HepG2 (cell line): ENCODE results near the gene PRMT7.

Experiments
- CTCF ChIP-seq: sonication (generic); formaldehyde crosslinking; IDR thresholded peaks from 2 replicates; pipeline ENCODE4 v1.5.0; 2020; ENCODE audit warnings: mild to moderate bottlenecking, missing genetic modification reagents, moderate library complexity
- EZH2 ChIP-seq: conservative IDR thresholded peaks from 2 replicates; pipeline ENCODE4 v1.6.1; 2012; ENCODE audit warnings: mild to moderate bottlenecking, low read depth, low read length, moderate library complexity
- NFE2L1 ChIP-seq: sonication (generic); formaldehyde crosslinking; IDR thresholded peaks from 2 replicates; pipeline ENCODE4 v1.4.0; 2020; ENCODE audit warnings: missing genetic modification reagents, mild to moderate bottlenecking, borderline replicate concordance
- POLR2AphosphoS5 ChIP-seq: IDR thresholded peaks from 2 replicates; pipeline ENCODE4 v1.6.1; 2012; ENCODE audit warnings: low read depth, low read length
- SMC3 ChIP-seq: IDR thresholded peaks from 2 replicates; pipeline ENCODE4 v1.6.1; 2011; ENCODE audit warnings: low read length, improper control_type of control experiment

GRCh38 chr16:68269793-68270192, 41.0 kb upstream of the PRMT7 start:
- TF ChIP-seq CTCF (CRISPR knock-in tag), result no peak
- TF ChIP-seq POLR2AphosphoS5, result no peak
- no peak for TF ChIP-seq NFE2L1 (CRISPR knock-in tag)
- no peak for TF ChIP-seq EZH2
- no peak for TF ChIP-seq SMC3
